ENCODE data around the gene IL4R.
"Not testable (repeated sequence)": the region's sequence is repeated elsewhere in the genome, so short reads cannot be mapped to it uniquely, and the experiment has no call there.

Gene IL4R

DNA sequence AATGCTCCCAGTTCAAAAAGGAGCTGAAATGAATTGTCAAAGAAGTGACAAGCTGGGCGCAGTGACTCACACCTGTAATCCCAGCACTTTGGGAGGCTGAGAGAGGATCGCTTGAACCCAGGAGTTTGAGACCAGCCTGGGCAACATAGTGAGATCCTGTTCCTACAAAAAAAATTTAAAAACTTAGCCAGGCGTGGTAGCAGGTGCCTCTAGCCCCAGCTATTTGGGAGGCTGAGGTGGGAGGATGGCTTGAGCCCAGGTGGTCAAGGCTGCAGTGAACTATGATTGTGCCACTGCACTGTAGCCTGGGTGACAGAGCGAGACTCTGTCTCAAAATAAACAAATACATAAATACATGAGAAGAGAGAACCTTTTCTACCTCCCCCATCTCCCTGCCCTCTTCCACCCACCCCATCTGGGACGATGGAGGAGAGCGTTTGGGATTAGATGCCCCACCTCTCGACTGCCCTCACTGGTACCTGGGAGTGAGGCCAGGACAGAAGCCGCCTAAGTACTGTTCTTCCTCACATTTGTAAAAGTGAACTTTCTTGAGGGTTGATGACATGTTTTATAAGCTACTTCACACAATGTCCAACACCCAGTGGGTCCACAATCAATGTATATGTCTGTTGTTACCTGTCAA lies 2.4 kb downstream of the IL4R start:
- DNase-seq, result no peak

DNA sequence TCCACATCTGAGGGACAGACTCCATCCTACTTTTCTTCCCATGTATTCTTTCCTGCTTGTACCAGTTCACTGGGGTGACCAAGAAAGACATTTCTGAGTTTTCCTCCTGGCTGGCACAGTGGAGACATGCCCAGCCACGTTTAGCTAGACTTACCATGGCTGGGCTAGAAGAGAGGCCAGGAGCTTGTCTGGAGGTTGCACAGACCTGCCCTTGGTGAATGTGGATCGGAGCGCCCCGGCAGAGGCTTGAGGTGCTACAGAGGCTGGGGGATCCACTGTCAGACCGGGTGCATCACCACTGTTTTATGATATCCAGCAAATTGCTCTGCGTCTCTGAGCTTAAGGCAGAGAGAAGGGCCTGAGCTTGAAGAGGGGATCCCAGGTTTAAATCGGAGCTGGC lies 3.5 kb downstream of the IL4R start:
- no peak for DNase-seq

DNA sequence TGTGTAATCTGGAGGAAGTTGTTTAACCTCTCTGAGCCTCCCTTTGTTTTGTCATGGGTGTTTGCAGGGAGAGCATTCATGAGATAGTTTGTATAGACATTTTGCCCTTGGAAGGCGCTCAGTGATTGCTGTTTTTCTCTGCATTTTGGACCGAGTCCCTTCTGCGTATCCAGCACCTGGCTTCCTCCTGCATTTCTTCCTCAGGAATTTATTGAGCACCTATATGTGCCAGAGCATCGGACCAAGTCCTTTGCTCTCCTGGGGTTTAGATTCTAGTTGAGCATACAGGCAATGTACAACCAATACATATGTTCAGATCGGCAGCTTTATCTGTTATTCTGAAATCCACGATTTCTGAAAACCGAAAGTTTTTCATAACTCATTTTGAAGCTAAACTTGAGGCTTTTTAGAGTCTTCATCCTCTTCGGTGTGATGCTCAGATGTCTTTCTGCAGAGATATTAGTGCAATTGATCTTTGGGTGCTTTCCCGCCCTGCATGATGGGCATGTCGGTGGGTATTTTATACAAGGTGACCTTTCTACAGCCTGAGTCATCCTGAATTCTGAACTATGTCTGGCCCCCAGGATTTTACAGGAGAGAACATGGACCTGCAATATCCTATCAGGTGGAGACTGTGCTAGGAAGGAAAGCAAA lies 4.1 kb downstream of the IL4R start:
- DNase-seq, result no peak

GRCh38 chr16:27318392-27319256 lies 4.8 kb downstream of the IL4R start:
- peak; percentile 96 for DNase-seq

DNA sequence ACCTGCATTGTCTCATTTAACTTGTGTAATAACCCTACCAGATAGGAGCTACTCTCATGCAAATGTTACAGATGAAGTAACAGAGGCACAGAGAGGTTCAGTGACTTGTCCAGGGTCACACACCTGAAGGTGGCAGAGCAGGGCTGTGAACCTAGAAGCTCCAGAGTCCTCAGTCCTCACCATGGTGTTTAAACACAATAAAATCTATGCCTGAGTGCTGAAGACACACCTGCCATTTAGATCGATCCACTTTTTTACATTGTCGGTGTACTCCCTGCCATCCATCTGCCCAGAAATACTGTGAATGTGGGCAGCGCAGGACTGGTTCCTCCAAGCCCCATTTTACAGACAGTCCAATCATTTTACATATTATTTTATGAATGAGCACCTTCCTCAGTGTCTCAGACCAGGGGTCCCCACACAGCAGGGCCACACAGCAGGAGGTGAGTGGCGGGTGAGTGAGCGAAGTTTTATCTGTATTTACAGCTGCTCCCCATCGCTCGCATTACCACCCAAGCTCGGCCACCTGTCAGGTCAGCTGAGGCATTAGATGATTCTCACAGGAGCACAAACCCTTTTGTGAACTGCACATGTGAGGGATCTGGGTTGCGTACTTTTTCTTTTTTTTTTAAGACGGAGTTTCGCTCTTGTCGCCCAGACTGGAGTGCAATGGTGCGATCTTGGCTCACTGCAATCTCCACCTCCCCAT lies 5.6 kb downstream of the IL4R start:
- no peak for DNase-seq

DNA sequence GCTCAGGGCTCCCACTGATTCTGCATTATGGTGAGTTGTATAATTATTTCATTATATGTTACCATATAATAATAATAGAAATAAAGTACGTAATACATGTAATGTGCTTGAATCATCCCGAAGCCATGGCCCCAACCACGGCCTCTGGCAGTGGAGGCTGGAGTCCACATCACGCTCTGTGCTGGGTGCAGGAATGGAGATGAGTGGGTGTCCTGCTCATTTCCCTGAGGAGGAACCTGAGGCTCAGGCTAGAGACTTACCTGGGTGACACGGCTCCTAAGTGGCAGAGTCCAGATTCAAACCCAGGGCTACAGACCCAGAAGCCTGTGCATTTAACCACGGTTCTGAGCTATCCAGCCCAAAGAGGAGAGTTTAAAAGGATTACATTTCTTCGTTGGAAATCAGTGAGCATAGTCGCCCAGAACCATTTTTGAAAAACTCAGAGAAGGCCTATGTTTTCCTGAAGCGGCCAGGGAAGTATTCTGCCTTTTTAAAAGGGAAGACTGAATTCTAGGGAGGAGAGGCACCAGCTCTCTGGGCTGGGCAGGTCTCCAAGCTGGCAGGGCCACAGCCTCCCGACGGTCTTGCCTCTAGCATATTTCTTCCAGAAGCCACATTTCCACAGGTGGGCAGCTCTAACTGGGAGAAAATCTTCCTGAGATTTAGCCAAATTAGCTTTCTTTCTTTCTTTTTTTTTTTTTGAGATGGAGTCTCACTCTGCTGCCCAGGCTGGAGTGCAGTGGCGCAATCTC lies 6.7 kb downstream of the IL4R start:
- DNase-seq, result no peak

DNA sequence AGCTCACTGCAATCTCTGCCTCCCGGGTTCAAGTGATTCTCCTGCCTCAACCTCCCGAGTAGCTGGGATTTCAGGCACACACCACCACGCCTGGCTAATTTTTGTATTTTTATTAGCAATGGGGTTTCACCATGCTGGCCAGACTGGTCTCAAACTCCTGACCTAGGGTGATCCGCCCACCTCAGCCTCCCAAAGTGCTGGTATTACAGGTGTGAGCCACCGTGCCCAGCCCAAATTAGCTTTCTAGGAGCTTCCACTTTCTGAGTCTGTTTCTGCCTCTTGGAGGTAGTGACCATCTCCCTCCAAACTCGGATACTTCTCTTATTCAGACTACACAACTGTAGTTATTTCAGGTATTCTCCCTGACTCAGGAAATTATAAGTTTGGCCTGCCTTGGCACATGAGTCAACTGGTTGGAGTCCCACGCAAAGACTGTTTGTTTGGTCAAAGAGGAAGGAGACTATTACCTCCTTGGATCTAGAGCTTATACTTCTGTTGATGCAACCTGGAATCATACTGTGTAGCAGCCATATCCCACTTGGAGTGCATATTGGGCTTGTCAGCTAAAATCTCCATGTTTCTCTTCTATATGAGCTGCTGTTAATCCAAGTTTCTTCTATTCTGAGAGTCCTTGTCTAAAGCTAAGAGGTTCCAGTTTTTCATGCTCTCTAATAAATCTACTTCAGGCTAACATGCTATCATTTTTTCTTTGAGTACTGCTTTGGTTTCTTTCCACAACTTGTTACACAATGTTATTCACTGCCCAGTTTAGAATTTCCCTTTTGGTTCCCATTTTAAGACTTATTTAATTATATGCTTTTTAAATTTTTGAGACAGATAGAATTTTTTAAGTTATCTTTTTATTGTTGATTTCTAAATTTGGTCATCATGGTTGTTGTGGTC lies 7.5 kb downstream of the IL4R start:
- DNase-seq, result peak; percentile 16

DNA sequence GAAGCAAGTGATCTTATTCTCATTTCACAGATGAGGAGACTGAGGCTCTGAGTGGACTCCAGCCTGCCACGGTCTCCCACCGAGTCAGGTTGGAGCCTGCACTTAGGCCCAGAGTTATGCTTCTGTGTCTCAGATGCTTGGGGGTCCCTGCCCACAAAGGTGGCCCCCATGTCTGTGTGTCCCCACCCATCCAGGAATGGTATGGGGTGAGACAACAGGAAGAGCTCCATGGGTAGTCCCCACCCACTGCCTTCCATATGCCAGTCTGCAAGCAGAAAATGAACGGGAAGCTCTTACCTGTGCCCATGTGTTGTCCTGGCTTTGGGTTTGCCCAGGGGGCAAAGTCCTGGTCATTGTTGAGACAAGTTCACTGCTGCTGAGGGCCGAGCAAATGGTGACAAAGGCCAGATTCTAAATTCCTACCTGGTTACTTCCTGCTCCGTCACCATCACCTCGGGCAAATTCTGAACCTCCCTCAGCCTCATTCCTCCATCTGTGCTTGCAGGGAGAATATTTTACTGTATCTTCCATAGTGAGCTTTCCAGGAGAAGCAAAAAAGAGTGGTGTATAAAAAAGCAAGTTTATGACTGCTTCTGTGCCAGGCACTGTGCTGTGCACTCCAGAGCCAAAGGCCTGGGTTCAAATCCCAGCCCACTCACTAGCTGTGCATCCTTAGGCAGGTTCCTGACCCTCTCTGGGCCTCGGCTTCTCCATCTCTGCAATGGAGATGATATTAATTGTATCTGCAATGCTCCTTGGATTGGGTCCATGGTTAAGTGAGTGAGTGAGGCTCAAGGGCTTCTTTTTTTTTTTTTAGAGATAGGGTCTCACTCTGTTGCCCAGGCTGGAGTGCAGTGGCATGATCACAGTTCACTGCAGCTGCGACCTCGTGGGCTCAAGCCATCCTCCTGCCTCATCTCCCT lies 9.3 kb downstream of the IL4R start:
- DNase-seq, result no peak

GRCh38 chr16:27323781-27324561 lies 10.2 kb downstream of the IL4R start:
- DNase-seq, result no peak

DNA sequence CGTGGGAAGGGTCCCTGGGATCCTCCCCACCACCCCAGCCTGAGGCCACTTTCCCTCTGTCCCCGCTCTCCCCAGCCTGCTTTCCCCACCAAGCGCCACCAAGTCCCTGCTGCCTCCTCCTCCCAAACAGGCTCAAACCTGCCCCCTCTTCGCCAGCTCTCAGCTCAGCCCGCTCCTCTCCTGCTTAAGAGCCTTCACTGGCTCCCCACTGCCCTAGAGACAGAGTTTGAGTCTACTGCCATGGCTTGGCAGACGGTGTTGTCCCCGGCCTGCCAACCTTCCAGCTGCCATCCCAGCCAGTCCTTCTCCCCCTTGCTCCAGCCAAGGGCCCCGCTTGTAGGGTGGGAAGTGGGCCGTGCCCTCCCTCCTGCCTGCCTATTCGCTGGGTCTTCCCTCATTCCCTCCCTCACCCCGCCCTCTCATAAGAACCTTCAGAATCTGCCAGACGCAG lies 11.1 kb downstream of the IL4R start:
- DNase-seq, result no peak

DNA sequence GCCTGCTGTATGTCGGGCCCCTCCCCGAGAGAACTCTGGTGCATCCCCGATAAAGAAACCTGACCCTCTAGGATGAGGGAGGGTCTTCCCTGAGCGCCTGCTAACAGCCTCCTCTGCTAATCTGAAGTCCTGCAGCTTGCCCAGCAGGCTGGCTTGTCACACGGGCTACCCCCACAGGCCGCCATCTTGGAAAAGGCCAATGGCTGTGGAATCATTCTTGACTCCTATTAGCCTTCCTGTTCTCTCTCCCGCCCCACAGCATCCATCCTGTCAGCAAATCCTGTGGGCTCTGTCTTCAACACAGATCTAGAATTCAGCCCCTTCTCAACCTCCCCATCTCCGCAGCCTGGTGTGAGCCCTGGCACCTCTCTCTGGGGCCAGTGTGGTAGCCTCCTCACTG lies 12.0 kb downstream of the IL4R start:
- no peak for DNase-seq

GRCh38 chr16:27326251-27326650 lies 12.5 kb downstream of the IL4R start:
- DNase-seq, result no peak

GRCh38 chr16:27326738-27327585 lies 13.2 kb downstream of the IL4R start:
- peak; percentile 95 for DNase-seq

- DNase-seq, result no peak
Measured at GRCh38 chr16:27327586-27327915, 13.8 kb downstream of the IL4R start.

DNA sequence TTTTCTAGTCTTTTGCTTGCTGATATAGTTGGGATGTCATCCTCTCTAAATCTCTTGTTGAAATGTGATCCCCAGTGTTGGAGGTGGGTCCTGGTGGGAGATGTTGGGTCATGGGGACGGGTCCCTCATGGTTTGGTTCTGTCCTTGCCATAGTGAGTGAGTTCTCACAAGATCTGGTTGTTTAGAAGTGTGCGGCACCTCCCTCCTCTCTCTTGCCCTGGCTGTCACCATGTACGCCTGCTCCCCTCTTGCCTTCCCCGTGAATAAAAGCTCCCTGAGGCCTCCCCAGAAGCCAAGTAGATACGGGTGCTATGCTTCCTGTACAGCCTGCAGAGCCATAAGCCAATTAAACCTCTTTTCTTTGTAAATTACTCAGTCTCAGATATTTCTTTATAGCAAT lies 15.2 kb downstream of the IL4R start:
- DNase-seq, result no peak

GRCh38 chr16:27329376-27330079 lies 15.8 kb downstream of the IL4R start:
- not testable (repeated sequence) for DNase-seq

DNA sequence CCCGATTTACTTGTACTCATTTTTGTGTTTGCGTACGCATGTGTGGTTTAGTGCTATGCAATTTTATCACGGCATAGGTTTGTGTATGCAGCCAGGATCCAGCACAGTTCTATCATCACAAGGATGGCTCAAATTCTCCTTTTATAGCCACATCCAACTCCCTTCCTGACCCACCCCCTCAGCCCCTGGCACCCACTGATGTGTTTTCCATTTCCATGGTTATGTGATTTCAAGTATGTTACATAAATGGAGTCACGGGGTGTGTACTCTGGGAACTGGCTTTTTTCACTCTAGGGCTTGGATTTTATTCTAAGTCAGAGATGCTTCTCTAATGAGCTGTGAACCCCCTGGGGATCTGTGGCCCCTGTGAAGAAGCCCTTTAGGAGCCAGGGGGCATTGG lies 16.8 kb downstream of the IL4R start:
- DNase-seq, result no peak

GRCh38 chr16:27332105-27332504 lies 18.3 kb downstream of the IL4R start:
- no peak for DNase-seq
